HEK293 (cell line): Measurements from ENCODE around the gene MAP3K9.

ENCODE experiments used
- CTCF ChIA-PET: fragments of 350-600 bp; formaldehyde crosslinking; extraction: SDS; loops from one replicate; lab custom pipeline; 2021; ENCODE audit warnings: antibody characterized with exemption; lab: Yijun Ruan, JAX
- POLR2A ChIA-PET: fragments of 300-600 bp; formaldehyde crosslinking; extraction: SDS; loops from one replicate; lab custom pipeline; 2020; ENCODE audit warnings: antibody characterized with exemption, inconsistent platforms; lab: Yijun Ruan, JAX
- H3K27ac ChIP-seq: fragments of 200-500 bp; sonication (Bioruptor generic); 2 replicates; pipeline ENCODE4 v1.5.1; 2014; ENCODE audit warnings: low read depth, low read length, control low read depth, inconsistent platforms; ENCODE audit errors: extremely low read depth
- H3K36me3 ChIP-seq, 2 experiments: fragments of 200-500 bp in 1 of 2; sonication (Bioruptor generic) in 1 of 2; 1 replicate in 1 of 2; 2 replicates in 1 of 2; pipeline ENCODE4 v1.5.1; 2014 to 2017; ENCODE audit warnings: inconsistent platforms in 2 of 2, low read length in 2 of 2; ENCODE audit not compliant: control insufficient read depth in 2 of 2, insufficient read depth in 1 of 2
- H3K4me1 ChIP-seq: fragments of 200-500 bp; sonication (Bioruptor generic); 2 replicates; pipeline ENCODE4 v1.5.1; 2014; ENCODE audit warnings: mild to moderate bottlenecking, low read length, inconsistent platforms; ENCODE audit not compliant: control insufficient read depth, insufficient read depth
- H3K4me3 ChIP-seq: 2 replicates; pipeline ENCODE4 v1.5.1; 2011; ENCODE audit warnings: low read depth, mild to moderate bottlenecking, control low read depth, low read length, moderate library complexity
- H3K9me3 ChIP-seq: fragments of 200-500 bp; sonication (Bioruptor generic); 2 replicates; pipeline ENCODE4 v1.5.1; 2014; ENCODE audit warnings: low read depth, low read length, inconsistent platforms; ENCODE audit not compliant: control insufficient read depth, insufficient read depth
- GFI1B ChIP-seq: fragments of 450-650 bp; formaldehyde crosslinking; IDR thresholded peaks from 2 replicates; pipeline ENCODE4 v1.5.1; 2016; ENCODE audit warnings: missing biosample characterization, missing genetic modification characterization
- KLF9 ChIP-seq: fragments of 450-650 bp; formaldehyde crosslinking; IDR thresholded peaks from 2 replicates; pipeline ENCODE4 v1.5.1; 2016; ENCODE audit warnings: missing biosample characterization, missing genetic modification characterization, low read depth
- MYNN ChIP-seq: fragments of 450-650 bp; formaldehyde crosslinking; IDR thresholded peaks from 2 replicates; pipeline ENCODE4 v1.5.1; 2016; ENCODE audit warnings: missing biosample characterization, missing genetic modification characterization, borderline replicate concordance
- MZF1 ChIP-seq: fragments of 450-650 bp; formaldehyde crosslinking; IDR thresholded peaks from 2 replicates; pipeline ENCODE4 v1.5.1; 2017; ENCODE audit warnings: missing biosample characterization, missing genetic modification characterization, borderline replicate concordance
- SETDB1 ChIP-seq: IDR thresholded peaks from one replicate; pipeline ENCODE4 v1.6.1; 2017; ENCODE audit warnings: mild to moderate bottlenecking, low read length, moderate library complexity, mixed read lengths; ENCODE audit not compliant: insufficient read length
- SP2 ChIP-seq: fragments of 450-650 bp; formaldehyde crosslinking; IDR thresholded peaks from 2 replicates; pipeline ENCODE4 v1.5.1; 2016; ENCODE audit warnings: missing biosample characterization, missing genetic modification characterization
- SP3 ChIP-seq: fragments of 450-650 bp; formaldehyde crosslinking; IDR thresholded peaks from 2 replicates; pipeline ENCODE4 v1.5.1; 2016; ENCODE audit warnings: missing biosample characterization, missing genetic modification characterization
- ZBTB20 ChIP-seq: fragments of 450-650 bp; formaldehyde crosslinking; IDR thresholded peaks from 2 replicates; pipeline ENCODE4 v1.5.1; 2016; ENCODE audit warnings: missing biosample characterization, missing genetic modification characterization
- ZBTB8A ChIP-seq: fragments of 450-650 bp; formaldehyde crosslinking; IDR thresholded peaks from 2 replicates; pipeline ENCODE4 v1.5.1; 2016; ENCODE audit warnings: missing biosample characterization, missing genetic modification characterization
- ZEB2 ChIP-seq: fragments of 450-650 bp; formaldehyde crosslinking; IDR thresholded peaks from 2 replicates; pipeline ENCODE4 v1.5.1; 2016; ENCODE audit warnings: missing biosample characterization, missing genetic modification characterization
- ZIC2 ChIP-seq: fragments of 450-650 bp; formaldehyde crosslinking; IDR thresholded peaks from 2 replicates; pipeline ENCODE4 v1.5.1; 2016; ENCODE audit warnings: missing biosample characterization, missing genetic modification characterization
- ZNF132 ChIP-seq: fragments of 450-650 bp; formaldehyde crosslinking; IDR thresholded peaks from 2 replicates; pipeline ENCODE4 v1.5.1; 2017; ENCODE audit warnings: missing biosample characterization, missing genetic modification characterization, borderline replicate concordance
- ZNF133 ChIP-seq: fragments of 450-650 bp; formaldehyde crosslinking; IDR thresholded peaks from 2 replicates; pipeline ENCODE4 v1.5.1; 2016; ENCODE audit warnings: missing biosample characterization, missing genetic modification characterization
- ZNF138 ChIP-seq: fragments of 450-650 bp; formaldehyde crosslinking; IDR thresholded peaks from 2 replicates; pipeline ENCODE4 v1.5.1; 2016; ENCODE audit warnings: missing biosample characterization, missing genetic modification characterization, borderline replicate concordance
- ZNF24 ChIP-seq: fragments of 450-650 bp; formaldehyde crosslinking; IDR thresholded peaks from 2 replicates; pipeline ENCODE4 v1.5.1; 2016; ENCODE audit warnings: missing biosample characterization, missing genetic modification characterization
- ZNF335 ChIP-seq: fragments of 450-650 bp; formaldehyde crosslinking; conservative IDR thresholded peaks from 2 replicates; pipeline ENCODE4 v1.5.1; 2016; ENCODE audit warnings: missing biosample characterization, missing genetic modification characterization
- ZNF341 ChIP-seq: fragments of 450-650 bp; formaldehyde crosslinking; IDR thresholded peaks from 2 replicates; pipeline ENCODE4; 2016; ENCODE audit warnings: low read depth, missing biosample characterization, missing genetic modification characterization
- ZNF366 ChIP-seq: fragments of 450-650 bp; formaldehyde crosslinking; conservative IDR thresholded peaks from 2 replicates; pipeline ENCODE4 v1.5.1; 2016; ENCODE audit warnings: missing biosample characterization, missing genetic modification characterization
- ZNF404 ChIP-seq: fragments of 450-650 bp; formaldehyde crosslinking; IDR thresholded peaks from 2 replicates; pipeline ENCODE4 v1.5.1; 2017; ENCODE audit warnings: missing biosample characterization, missing genetic modification characterization
- ZNF449 ChIP-seq: fragments of 450-650 bp; formaldehyde crosslinking; IDR thresholded peaks from 2 replicates; pipeline ENCODE4 v1.5.1; 2017; ENCODE audit warnings: missing biosample characterization, mild to moderate bottlenecking, missing genetic modification characterization, moderate library complexity
- ZNF530 ChIP-seq: fragments of 450-650 bp; formaldehyde crosslinking; IDR thresholded peaks from 2 replicates; pipeline ENCODE4 v1.5.1; 2016; ENCODE audit warnings: low read depth, missing biosample characterization, missing genetic modification characterization
- ZNF549 ChIP-seq: fragments of 450-650 bp; IDR thresholded peaks from 2 replicates; pipeline ENCODE4 v1.5.1; 2018; ENCODE audit warnings: missing biosample characterization, missing genetic modification characterization, mild to moderate bottlenecking, inconsistent platforms, moderate library complexity
- ZNF558 ChIP-seq: fragments of 450-650 bp; formaldehyde crosslinking; IDR thresholded peaks from 2 replicates; pipeline ENCODE4 v1.5.1; 2016; ENCODE audit warnings: missing biosample characterization, missing genetic modification characterization
- ZNF561 ChIP-seq: fragments of 450-650 bp; IDR thresholded peaks from 2 replicates; pipeline ENCODE4 v1.5.1; 2018; ENCODE audit warnings: missing biosample characterization, missing genetic modification characterization, borderline replicate concordance
- ZNF600 ChIP-seq: fragments of 450-650 bp; formaldehyde crosslinking; IDR thresholded peaks from 2 replicates; pipeline ENCODE4 v1.5.1; 2016; ENCODE audit warnings: missing biosample characterization, missing genetic modification characterization

MAP3K9 gene

GRCh38 chr14:70809225-70810219 lies at the start of gene MAP3K9 (continued):
- peak; percentile 31; the same call in 1 of the 2 replicates for TF ChIP-seq ZNF600 (tag by site-specific recombination)
- TF ChIP-seq ZNF549, result no peak
- no peak for TF ChIP-seq ZNF132
- TF ChIP-seq ZNF24 (tag by site-specific recombination), result no peak
- peak; percentile 91 for TF ChIP-seq SP2 (tag by site-specific recombination)
- no peak for TF ChIP-seq ZNF449 (tag by site-specific recombination)
- TF ChIP-seq ZIC2 (tag by site-specific recombination), result peak; percentile 38; the same call in 1 of the 2 replicates
- TF ChIP-seq GFI1B (tag by site-specific recombination), result no peak
- peak; percentile 49; the same call in 1 of the 2 replicates for TF ChIP-seq KLF9 (tag by site-specific recombination)
- no peak; the same call in 1 of the 2 replicates for TF ChIP-seq ZNF530 (tag by site-specific recombination)
- TF ChIP-seq SETDB1, result no peak
- no peak for TF ChIP-seq ZNF133 (tag by site-specific recombination)
- no peak for TF ChIP-seq ZNF404
- peak; percentile 45; the same call in 1 of the 2 replicates for TF ChIP-seq ZNF366
- TF ChIP-seq ZNF561 (tag by site-specific recombination), result 0 out of 2 replicates have a peak, but pooled peaks have one; percentile 12
- 0 out of 2 replicates have a peak, but pooled peaks have one; percentile 11 for TF ChIP-seq ZBTB8A (tag by site-specific recombination)
- peak; percentile 80 for TF ChIP-seq ZNF335 (tag by site-specific recombination)
- peak; percentile 92 for TF ChIP-seq ZNF341 (tag by site-specific recombination)
- peak; percentile 40; the same call in 1 of the 2 replicates for TF ChIP-seq ZEB2 (tag by site-specific recombination)

- H3K36me3 ChIP-seq, result no peaks in the 10 kb centered on the region
- H3K4me1 ChIP-seq, result no peaks in the 10 kb centered on the region
- POLR2A ChIA-PET, result no interaction called here
- no peaks in the 10 kb centered on the region for H3K9me3 ChIP-seq
- CTCF ChIA-PET, result no interaction called here
- H3K4me3 ChIP-seq, result no peak overlapping the region
- no peak overlapping the region for H3K27ac ChIP-seq
- TF ChIP-seq ZNF138 (tag by site-specific recombination), result no peak
- TF ChIP-seq MZF1 (tag by site-specific recombination), result no peak
- TF ChIP-seq ZNF558, result no peak
- TF ChIP-seq ZBTB20 (tag by site-specific recombination), result no peak
- no peak for TF ChIP-seq SP3 (tag by site-specific recombination)
- TF ChIP-seq MYNN (tag by site-specific recombination), result no peak
- TF ChIP-seq, all 188 proteins: peak for 0
These were observed 49.3 kb upstream of the MAP3K9 start for GRCh38 chr14:70858641-70859040.
